GM12875 (cell line): ENCODE data around the gene TRIM51G.
"Not testable (repeated sequence)": the region's sequence is repeated elsewhere in the genome, so short reads cannot be mapped to it uniquely, and the experiment has no call there.

Experiments
- H3K4me3 ChIP-seq: one replicate; pipeline ENCODE4 v1.5.1; 2011; ENCODE audit warnings: low read depth, low read length, control low read depth

Gene TRIM51G, protein sequence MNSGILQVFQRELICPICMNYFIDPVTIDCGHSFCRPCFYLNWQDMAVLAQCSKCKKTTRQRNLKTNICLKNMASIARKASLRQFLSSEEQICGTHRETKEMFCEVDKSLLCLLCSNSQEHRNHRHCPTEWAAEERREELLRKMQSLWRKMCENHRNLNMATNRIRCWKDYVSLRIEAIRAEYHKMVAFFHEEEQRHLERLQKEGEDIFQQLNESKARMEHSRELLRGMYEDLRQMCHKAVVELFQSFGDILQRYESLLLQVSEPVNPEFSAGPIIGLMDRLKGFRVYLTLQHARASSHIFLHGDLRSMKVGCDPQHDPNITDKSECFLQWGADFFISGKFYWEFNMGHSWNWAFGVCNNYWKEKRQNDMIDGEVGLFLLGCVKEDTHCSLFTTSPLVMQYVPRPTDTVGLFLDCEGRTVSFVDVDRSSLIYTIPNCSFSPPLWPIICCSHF

DNA sequence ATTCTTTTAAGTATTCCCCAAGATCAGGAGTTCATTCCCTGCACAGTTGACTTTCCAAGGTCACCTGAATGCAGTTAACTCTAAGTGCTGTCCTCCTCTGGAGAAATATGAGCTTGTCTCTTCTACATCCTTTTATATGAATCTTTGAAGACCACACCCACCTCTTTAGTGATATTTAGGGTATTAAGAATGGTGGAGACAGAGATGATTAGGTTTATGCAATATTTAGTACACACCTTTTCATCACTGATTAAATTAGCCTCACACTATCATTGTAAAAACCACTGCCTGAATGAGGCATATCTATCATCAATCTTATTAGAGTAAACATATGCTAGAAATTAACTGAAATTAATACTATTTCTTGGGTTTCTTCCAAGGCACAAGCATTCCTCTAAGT is at the start of gene TRIM51G:
TRIM51G (minus strand) TSS at position 101 of the 400 bp plus-strand sequence. CDS start 2,190 bp downstream, outside the sequence.
- not testable (repeated sequence) for H3K4me3 ChIP-seq

DNA sequence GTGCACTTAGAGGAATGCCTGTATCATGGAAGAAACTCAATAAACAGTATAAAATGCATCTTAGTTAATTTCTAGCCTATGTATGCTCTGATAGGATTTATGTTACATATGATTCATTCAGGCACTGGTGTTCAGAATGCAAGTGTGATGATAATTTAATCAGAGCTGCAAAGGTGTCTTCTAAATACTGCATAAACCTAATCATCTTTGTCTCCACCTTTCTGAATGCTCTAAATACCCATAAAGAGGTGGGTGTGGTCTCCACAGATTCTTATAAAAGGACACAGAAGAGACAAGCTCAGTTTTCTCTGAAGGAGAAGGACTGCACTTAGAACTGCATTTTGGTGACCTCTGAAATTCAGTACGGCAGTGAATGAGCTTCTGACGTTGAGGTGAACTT is 44.8 kb upstream of the TRIM51G start, which contains the start of gene TRIM49B:
TRIM49B (plus strand) TSS at position 301 of the 400 bp plus-strand sequence. CDS start 2,777 bp downstream, outside the sequence.
- not testable (repeated sequence) for H3K4me3 ChIP-seq

DNA sequence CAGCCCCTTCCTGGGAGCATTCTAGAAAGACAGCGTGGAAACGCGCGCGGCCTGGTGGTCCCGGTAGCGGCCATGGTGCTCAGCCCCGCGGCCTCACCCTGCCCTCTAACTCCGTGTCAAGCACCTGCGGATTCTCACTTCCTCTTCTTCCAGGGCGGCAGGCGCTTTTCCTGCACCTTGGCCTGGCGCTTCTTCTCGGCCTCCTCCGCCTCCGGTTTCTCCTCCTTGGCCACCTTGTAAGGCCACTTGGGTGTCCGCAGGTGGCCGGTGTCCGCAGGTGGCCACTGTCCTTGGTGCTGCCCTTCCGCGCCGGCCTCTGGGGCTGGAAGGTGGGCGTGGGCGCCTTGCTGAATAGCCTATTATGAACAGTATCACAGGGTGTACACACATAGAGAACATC is 15.1 kb downstream of the TRIM51G start:
- H3K4me3 ChIP-seq = not testable (repeated sequence)

DNA sequence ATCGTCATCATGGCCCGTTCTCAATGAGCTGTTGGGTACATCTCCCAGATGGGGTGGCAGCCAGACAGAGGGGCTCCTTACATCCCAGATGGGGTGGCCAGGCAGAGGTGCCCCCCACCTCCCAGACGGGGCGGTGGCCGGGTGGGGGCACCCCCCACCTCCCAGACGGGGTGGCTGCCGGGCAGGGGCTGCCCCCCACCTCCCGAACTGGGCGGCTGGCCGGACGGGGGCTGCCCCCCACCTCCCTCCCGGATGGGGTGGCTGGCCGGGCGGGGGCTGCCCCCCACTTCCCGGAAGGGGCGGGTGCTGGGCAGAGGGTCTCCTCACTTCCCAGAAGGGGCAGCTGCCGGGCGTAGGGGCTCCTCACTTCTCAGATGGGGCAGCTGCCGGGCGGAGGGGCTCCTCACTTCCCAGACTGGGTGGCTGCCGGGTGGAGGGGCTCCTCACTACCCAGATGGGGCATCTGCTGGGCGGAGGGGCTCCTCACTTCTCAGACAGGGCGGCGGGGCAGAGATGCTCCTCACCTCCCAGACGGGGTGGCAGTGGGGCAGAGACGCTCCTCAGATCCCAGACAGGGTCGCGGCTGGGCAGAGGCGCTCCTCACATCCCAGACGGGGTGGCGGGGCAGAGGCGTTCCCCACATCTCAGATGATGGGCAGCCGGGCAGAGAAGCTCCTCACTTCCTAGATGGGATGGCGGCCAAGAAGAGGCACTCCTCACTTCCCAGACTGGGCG is 28.2 kb downstream of the TRIM51G start:
- not testable (repeated sequence) for H3K4me3 ChIP-seq

DNA sequence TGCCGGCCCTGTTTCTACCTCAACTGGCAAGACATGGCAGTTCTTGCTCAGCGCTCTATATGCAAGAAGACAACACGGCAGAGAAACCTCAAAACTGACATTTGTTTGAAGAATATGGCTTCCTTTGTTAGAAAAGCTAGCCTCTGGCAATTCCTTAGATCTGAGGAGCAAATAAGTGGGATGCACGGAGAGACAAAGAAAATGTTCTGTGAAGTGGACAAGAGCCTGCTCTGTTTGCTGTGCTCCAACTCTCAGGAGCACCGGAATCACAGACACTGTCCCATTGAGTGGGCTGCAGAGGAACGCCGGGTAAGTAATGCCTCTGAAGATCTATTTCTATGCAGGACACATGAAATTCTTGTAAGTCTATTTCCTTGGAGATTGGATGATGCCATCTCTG is 37.9 kb downstream of the TRIM51G start:
- H3K4me3 ChIP-seq = not testable (repeated sequence)
